GM13976 (cell line): ENCODE data around the gene NAA25.

ENCODE experiments used
- DNase-seq: peaks from one replicate; pipeline ENCODE4 v3.0.0; 2012; ENCODE audit warnings: low spot score
- CTCF ChIP-seq: IDR thresholded peaks from 2 replicates; pipeline ENCODE4 v1.5.1; 2012; ENCODE audit warnings: borderline replicate concordance, mild to moderate bottlenecking; ENCODE audit not compliant: insufficient read depth; ENCODE audit errors: extremely low read depth, missing control alignments, control extremely low read depth
- in situ Hi-C: fragments of 300-500 bp; cut with MboI; formaldehyde crosslinking; loops from one replicate; pipeline ENCODE4 v1.12.0; 2022; ENCODE audit warnings: low sequenced_read_pairs, mixed read lengths, inconsistent platforms; ENCODE audit not compliant: unreplicated experiment

Gene NAA25

GRCh38 chr12:112146123-112146522, 37.5 kb upstream of the NAA25 start:
- no peak for DNase-seq
- TF ChIP-seq CTCF, result no peak
- in situ Hi-C loops, result no loop called here

GRCh38 chr12:112140728-112141127, 32.1 kb upstream of the NAA25 start:
- in situ Hi-C loops, result no loop called here
- DNase-seq, result no peak
- TF ChIP-seq CTCF, result no peak

GRCh38 chr12:112134731-112135130, 26.1 kb upstream of the NAA25 start:
- DNase-seq, result no peak
- no peak for TF ChIP-seq CTCF
- in situ Hi-C loops, result no loop called here

GRCh38 chr12:112133418-112133817, 24.8 kb upstream of the NAA25 start:
- no peak for TF ChIP-seq CTCF
- DNase-seq, result no peak
- in situ Hi-C loops, result no loop called here

- TF ChIP-seq CTCF, result no peak
- DNase-seq, result no peak
- in situ Hi-C loops, result no loop called here
These were observed 23.1 kb upstream of the NAA25 start for GRCh38 chr12:112131686-112132085.

- in situ Hi-C loops, result no loop called here
These were observed 21.9 kb upstream of the NAA25 start for GRCh38 chr12:112130441-112130998.

More at GRCh38 chr12:112130441-112130998, 21.9 kb upstream of the NAA25 start:
- DNase-seq, result peak; percentile 55
- no peak for TF ChIP-seq CTCF
